Activated CD8-positive, alpha-beta memory T cell treated with anti-CD3 and anti-CD28 coated beads for 4 hours (primary cell): ENCODE data around the gene RFPL2.
"Not testable (repeated sequence)": the region's sequence is repeated elsewhere in the genome, so short reads cannot be mapped to it uniquely, and the experiment has no call there.

Experiments used
- DNase-seq, 2 donors: peaks; one replicate each; pipeline ENCODE4 v3.0.0-alpha.2; 2020; ENCODE audit warnings: low read depth in 2 of 2

Gene RFPL2

DNA sequence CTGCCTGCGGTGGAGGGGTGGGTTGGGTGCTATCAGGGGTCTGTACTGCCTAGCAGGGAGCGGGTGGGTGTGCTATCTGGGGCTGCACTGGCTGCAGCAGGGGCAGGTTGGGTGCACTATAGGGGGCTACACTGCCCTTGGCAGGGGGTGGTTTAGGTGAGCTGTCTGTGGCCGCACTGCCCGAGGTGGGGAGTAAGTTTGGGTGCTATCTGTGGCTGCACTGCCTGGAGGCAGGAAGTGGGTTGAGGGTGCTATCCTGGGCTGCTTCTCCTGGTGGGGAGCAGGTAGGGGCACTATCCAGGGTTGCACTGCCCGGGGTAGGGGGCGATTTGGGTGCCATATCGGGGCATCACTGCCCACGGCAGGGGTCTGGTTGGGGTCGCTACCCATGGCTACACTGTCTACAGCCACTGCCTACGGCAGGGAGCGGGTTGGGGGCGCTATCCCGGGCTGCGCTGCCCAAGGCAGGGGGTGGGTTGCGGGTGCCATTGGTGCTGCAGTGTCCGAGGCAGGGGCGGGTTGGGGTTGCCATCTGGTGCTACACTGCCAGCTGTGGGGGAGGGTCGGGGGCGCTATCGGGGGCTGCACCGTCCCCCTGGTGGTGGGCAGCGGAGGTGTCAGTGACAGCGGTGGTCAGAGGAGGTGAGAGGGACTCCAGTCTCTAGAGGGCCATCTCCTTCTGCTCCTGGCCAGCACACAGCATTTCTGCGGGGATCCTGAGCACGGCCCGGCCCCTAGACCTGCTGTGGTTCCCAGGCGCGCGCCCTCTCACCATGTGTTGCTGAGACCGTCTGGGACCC lies 1.3 kb upstream of the RFPL2 start:
- no peak for DNase-seq

DNA sequence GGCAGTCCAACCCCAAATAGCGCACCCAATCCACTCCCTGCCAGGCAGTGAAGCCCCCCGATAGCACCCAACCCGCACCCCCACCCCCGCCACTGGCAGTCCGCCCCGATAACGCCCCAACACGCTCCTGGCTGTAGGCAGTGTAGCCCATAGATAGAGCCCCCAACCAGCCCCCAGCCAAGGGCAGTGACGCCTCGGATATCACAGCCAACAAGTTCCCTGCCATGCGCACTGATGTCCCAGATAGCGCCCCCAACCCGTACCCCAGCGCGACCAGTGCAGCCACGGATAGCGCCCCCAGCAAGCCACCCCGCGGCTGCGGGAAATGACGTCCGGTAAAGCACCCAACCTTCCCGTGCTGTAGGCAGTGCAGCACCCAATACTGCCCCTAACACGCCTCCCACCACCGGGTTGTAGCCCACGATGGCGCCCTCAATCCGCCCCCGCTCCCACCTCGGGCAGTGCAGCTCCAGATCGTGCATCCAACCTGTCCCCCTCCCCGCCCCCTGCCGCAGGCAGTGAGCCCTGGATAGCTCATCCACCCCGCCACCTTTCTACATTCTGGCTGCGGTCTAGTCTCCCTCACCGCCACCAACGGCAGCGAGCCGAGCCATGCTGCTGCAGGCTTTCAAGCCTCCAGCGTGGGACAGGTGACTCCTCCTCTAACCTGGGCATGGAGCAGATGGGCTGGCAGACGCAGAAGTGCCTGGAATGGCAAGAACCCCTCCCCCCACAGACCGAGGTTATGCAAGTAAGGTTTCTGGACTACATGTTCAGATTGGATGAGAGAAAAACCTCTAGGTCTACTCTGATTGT lies 625 bp downstream of the RFPL2 start:
- no peak for DNase-seq

DNA sequence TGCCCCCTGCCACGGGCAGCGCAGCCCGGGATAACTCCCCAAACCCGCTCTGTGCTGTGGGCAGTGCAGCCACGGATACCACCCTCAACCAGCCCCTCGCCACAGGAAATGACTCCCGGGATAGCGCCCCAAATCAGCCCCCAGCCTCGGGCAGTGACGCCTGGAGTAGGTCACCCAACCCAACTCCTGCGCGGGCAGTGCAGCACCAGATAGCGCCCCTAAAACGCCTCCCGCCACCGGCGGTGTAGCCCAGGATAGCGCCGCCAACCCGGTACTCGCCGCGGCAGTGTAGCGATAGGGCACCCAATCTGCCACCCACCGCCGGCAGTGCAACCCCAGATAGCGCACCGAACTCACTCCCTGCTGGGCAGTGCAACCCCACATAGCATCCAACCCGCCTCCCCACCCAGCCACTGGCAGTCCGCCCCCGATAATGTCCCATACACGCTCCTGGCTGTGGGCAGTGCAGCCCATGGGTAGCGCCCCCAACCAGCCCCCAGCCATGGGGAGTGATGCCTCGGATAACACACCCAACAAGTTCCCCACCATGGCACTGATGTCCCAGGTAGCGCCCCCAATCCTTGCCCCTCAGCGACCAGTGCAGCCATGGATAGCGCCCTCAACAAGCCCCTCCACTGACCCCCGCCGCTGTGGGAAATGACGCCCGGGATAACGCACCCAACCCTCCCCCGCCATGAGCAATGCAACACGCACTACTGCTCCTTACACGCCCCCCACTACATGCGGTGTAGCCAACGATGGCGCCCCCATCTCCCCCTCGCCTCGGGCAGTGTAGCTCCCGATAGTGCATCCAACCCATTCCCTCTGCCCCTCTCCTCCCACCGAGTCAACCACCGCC lies 1.5 kb downstream of the RFPL2 start:
- DNase-seq = no peak

DNA sequence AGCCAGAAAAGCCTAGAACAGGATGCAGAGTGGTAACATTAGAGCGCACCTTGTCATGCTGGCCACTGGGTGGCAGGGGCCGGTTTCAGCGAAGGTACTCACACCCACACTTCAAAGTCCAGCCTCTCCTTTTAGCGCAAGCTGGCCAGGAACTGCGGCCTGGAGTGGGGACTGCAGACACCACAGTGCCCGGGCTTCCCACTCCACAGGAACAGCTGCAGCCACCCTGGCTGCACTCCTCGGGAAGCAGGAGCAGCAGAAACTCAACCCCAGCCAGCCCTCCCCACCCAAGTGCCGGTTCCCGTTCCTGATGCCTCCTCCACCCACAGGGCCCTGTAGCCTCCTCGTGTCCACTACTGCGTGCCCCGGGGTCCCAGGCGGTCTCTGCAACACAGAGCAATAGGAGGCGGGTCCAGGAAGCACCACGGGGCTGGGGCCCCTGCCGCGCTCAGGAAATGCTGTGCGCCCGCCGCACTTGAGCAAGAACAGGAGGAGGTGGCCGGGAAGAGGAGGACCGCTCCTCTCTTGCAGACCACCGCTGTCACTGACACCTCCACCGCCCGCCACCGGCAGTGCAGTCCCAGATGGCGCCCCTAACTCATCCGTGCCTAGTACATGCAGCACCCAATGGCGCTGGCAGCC lies 2.2 kb downstream of the RFPL2 start:
- no peak for DNase-seq

DNA sequence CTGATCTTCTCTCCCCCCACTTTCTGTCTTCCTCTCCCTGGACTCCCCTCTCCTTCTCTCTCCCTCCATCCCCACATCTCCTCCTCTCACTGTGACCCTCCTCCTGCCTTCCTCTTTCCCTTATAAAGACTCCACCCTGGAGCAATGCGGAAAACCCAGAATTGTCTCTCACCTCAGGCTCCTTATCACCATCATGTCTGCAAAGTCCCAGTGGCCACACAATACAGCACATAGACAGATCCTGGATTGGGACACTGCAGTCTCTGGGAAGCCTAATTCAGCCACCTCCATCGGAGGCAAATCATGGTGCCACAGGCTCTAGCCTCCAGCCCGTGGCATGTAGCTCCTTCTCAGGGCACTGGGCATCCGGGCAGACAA lies 2.7 kb downstream of the RFPL2 start:
- DNase-seq = no peak

DNA sequence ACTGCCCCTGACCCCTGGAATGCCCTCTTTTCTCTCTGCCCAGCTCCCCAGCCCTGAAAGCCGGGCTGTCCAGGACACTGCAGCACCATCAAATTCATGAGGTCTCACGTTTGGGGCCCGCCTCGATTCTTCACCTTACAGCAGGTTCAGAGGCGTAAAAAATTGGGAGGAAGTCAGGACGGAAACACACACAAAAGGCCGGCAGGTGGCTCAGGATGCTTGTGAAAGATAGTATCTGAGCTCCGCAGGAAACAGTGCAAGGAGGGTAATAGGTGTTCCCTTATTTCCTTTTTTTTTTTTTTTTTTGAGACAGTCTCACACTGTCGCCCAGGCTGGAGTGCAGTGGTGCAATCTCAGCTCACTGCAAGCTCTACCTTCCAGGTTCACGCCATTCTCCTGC lies 4.1 kb downstream of the RFPL2 start:
- no peak for DNase-seq

DNA sequence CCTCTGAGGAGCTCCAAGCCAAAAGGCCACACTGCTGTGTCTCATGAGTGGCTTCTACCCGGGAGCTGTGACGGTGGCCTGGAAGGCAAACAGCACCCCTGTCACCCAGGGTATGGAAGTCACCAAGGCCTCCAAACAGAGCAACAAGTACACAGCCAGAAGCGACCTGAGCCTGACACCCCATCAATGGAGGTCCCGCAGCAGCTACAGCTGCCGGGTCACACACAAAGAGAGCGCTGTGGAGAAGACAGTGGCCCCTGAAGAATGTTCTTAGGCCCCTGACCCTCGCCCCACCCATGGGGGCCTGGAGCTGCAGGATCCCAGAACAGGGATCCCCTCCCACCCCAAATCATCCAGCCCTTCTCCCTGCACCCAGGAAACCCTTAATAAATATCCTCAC lies 4.9 kb downstream of the RFPL2 start:
- DNase-seq = no peak

DNA sequence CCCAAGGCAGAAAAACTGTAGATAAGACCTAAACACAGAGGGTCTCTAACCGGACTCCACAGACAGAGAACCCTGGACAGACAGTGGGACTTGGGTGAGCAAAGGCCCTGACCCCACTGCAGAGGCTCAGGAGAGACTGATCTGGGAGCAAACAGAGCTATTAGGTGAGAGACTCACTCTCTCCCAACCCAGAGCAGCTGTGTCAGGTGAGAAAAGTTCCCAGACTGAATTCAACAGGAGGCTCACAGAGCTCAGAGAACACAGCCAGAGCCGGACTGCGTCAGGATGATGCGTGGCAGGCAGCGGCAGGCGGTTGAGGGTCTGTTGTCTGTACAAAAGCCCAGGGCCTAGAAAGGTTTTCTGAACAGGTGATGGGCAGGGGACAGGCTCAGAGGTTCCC lies 5.5 kb downstream of the RFPL2 start:
- no peak for DNase-seq

DNA sequence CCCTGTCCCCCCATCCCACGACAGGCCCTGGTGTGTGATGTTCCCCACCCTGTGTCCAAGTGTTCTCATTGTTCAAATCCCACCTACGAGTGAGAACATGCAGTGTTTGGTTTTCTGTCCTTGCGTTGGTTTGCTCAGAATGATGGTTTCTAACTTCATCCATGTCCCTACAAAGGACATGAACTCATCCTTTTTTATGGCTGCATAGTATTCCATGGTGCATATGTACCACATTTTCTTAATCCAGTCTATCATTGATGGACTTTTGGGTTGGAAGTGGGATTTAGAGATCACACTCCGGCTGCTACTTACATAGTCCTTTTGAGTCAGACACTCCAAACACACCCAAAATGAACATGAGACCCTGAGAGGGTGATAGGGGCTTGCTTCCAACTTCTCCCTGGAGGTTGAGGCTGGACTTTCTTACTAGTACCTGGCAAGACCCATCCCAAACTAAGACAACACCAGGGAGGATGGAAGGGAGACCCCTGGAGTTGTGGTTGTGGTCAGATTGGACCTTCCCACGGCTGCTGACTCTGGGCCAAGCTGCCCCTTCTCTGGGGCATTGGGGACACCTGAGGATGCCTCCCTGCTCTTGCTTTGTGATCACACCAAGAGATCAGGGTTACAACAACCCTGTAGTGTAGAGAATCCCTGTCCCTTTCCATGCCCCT lies 7.2 kb downstream of the RFPL2 start:
- not testable (repeated sequence) for DNase-seq

DNA sequence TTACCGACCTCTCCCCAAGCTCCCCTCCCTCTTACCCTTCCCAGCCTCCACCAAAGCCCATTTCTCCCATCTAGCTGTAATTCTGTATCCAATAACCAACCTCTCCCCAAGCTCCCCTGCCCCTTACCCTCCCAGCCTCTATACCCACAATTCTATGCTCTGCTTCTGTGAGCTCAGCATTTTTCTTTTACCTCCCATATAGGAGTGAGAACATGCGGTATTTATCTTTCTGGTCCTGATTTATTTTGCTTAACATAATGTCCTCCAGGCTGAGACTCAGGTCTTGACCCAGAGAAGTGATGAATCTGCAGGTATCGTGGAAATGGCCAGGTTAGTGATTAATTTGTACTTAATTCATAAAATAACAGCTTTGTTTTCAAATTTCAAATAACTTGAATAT lies 9.0 kb downstream of the RFPL2 start:
- not testable (repeated sequence) for DNase-seq

DNA sequence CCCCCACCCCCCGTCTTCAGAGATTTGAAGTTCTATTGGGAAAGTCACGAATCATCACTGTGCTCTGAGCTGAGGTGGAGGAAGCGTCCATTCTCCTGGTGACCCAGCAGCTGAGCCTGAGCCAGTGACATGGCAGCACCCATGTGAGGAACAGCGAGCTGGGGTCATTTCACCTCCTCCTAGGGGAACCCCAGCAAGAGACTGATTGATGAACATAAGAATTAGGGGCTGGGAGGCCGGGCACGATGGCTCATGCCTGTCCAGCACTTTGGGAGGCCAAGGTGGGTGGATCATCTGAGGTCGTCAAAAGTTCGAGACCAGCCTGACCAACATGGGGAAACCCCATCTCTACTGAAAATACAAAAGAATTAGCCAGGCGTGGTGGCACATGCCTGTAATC lies 11.5 kb downstream of the RFPL2 start:
- not testable (repeated sequence) for DNase-seq

DNA sequence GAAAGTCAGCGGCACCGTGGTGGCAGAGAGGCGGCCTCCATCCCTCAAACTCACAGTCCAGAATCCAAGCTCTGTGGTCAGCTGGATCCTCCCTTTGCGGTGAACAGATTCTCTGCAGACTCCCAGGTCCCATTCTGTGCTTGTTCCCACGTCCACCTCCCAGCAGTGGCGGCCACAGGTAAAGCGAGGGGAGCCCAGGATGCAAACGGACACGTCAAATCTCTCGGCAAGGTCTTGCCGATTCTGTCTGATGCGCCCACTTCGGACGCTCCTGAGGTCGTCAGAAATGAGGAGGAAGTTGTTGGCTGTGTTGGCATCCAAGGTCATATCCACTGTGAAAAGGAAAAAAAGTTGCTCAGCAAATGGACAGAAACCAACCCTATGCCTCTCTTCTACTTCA lies 13.9 kb downstream of the RFPL2 start:
- DNase-seq = not testable (repeated sequence)

DNA sequence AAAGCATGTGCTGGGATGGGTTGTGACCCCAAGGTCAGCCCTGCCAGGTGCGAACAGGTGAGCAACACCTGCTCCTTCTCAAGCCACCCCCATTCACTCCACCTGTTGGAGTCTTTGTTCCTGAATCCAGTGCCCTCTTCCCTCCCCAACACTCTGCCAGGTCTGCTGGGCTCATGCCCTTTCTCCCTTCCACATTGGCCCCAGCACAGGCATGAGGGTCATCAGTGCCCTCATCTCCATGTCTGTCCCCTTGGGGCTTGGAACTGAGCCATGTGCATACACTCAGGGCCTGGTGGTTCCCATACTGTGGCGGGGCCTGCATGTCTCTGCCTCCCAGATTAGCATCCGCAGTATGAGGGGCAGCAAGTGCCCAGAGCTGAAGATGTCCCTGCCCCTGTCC lies 19.1 kb downstream of the RFPL2 start:
- DNase-seq = no peak

DNA sequence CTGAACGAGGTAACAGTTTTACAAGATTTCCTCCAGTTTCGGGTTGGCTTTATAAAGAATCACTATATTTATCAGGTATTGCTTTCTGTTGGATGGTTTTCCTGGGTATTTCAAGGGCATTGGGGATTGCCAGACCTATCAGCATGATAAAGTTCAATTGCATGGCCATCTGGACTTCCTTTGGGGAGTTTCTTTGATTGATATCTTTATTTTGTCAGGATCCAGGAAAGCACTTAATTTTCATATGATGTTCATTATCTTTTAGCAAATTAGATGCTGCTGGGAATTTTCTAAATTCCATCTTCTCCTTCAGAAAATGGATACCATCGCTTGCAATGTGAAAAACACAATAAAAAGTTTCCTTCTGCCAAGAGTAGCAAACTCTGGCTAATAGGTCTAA lies 21.2 kb downstream of the RFPL2 start:
- no peak for DNase-seq

DNA sequence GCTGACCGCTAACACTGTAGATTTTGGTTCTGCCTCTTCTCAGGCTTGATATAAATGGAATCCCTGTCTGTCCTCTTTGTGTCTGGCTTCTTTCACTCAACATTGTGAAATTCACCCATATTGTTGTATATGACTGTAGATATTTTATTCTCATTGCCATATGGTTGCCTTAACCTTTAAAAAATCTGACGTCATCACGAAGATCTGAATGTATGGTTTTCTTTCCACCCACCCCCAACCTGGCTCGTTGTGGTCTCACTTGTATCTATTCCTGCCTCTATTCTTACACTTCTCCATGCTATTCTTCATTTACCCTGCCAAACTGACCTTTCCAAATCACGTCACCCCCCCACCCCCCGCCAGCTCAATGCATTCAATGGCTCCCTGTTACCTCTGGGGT lies 23.8 kb downstream of the RFPL2 start:
- no peak for DNase-seq

DNA sequence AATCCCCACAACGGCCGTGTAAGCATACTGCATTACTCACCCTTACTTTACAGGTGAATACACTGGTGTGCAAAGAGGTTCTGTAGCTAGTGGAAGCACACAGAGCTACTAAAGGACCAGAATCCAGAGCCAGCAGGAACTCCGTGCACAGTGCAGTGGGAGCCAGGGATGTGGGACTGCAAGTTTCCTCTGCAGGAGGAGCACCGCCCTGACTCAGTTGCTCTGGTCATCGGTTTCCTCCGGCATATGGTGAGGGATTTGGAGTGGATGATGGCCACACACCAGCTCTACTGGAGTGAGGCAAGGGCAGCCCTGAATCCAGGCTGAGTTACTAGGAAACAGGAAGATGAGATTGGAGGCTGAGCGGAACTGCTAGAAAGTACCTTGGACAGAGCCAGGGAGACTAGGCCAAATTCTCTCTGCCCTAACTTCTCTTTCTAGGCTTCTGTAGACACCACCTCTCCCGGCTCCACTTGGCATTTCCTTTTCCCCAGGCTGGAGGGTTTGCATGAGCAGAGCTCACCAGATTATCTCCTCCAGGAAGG lies 27.6 kb downstream of the RFPL2 start:
- no peak for DNase-seq

DNA sequence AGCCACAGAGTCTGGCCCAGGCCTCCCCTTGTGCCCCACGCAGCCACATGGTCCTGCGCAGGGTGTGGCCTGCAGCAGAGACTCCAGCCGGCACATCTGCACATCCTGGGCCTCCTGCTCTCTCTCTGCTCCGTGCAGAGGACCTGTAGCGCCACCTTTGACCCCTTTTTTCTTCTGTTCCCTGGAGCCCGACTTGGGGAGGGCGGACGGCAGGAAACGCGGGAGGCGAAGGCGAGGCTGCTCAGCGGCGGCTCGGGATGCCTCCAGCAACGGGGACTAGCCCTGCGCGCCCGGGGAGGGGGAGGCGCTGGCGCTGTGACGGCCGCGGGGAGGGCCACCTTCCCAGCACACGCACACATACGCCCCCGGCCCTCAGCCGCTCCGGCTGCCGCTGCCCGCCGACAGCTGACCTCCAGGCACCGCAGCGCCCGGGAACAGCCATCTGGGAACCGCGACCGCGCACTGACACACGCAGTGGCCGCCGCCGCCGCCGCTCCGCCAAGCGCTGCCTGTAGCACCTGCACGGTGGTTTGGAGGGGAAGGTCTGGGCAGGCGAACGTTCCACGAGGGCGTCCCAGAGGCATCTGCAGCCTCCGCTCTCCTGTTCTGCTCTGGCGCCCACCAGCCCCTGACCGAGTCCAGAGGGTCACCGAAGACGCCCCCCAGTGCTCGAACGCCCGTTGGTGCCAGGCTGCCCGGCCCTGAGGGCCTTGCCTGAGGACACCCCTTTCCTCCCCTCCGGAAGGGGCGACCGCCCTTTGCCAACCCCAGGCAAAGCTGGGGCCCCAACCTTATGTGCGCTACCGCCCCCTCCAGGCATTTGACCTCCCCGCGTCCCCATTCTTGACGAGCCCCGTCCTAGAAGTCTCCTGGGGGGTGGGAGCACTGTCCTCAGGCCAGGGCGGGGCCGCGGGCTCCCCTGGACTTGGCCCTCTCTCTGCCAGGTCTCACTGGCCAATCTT lies 28.9 kb downstream of the RFPL2 start:
- DNase-seq = no peak

DNA sequence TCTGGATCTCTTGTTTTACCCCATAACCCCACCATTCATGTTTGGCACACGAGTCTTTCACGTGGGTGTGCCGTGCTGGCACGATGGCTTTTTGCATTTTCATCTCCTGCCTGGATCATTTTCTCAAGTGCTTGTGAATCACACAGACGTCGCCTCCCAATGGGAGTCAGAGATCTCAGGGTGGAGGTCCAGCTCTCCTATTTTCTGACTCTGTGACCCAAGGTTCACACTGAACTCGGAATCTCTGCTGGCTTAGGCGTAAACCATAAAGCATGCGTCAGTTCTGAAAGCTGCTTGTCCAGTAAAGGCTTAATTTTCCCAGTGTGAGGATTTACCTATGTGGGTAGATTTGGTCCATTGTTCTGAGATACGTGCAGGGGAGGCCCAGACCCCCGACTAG lies 29.8 kb downstream of the RFPL2 start:
- DNase-seq = no peak

DNA sequence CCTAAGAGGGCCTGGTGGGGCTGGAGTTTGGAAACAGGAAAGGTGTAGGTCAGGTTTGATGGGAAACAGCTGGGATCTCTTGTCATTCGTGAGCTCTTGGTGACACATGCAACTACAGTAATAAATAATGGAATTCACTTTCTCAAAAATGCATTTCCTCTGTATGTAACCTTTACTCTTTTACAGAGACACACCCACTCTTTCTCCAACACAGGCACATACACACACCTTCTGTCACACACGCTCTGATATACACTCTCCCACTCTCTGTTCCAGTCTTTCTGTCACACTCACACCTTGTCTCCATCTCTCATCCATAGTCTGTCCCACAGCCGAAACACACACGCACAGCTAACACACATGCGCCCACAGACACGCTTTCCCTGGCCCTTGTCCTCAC lies 39.2 kb downstream of the RFPL2 start:
- no peak for DNase-seq
